WERI-Rb-1 (cell line): ENCODE results near the gene EML1.

ENCODE experiments used
- DNase-seq: peaks from one replicate; pipeline ENCODE4 v3.0.0-alpha.2; 2020
- H3K27ac ChIP-seq: fragments of 250-450 bp; sonication (Bioruptor Pico); 2 replicates; pipeline ENCODE4 v1.5.1; 2020; ENCODE audit warnings: mild to moderate bottlenecking, moderate library complexity
- H3K27me3 ChIP-seq: fragments of 250-450 bp; sonication (Bioruptor Pico); 2 replicates; pipeline ENCODE4 v1.5.1; 2021; ENCODE audit warnings: mild to moderate bottlenecking, low read depth, moderate library complexity; ENCODE audit not compliant: insufficient read depth, severe bottlenecking
- H3K36me3 ChIP-seq: fragments of 250-450 bp; sonication (Bioruptor Pico); 2 replicates; pipeline ENCODE4 v1.5.1; 2020; ENCODE audit warnings: mild to moderate bottlenecking, moderate library complexity
- H3K4me3 ChIP-seq: 2 replicates; pipeline ENCODE4 v1.5.1; 2011; ENCODE audit warnings: low read depth, mild to moderate bottlenecking, control low read depth, low read length
- H3K9me3 ChIP-seq: fragments of 250-450 bp; sonication (Bioruptor Pico); 2 replicates; pipeline ENCODE4 v1.5.1; 2021; ENCODE audit warnings: mild to moderate bottlenecking, moderate library complexity; ENCODE audit not compliant: severe bottlenecking
- TF ChIP-seq, protein P1 (sequence below): IDR thresholded peaks from 2 replicates; pipeline ENCODE4 v1.5.1; 2011; ENCODE audit warnings: low read depth, mild to moderate bottlenecking, control low read depth, inconsistent platforms, low read length

The EML1 gene

DNA sequence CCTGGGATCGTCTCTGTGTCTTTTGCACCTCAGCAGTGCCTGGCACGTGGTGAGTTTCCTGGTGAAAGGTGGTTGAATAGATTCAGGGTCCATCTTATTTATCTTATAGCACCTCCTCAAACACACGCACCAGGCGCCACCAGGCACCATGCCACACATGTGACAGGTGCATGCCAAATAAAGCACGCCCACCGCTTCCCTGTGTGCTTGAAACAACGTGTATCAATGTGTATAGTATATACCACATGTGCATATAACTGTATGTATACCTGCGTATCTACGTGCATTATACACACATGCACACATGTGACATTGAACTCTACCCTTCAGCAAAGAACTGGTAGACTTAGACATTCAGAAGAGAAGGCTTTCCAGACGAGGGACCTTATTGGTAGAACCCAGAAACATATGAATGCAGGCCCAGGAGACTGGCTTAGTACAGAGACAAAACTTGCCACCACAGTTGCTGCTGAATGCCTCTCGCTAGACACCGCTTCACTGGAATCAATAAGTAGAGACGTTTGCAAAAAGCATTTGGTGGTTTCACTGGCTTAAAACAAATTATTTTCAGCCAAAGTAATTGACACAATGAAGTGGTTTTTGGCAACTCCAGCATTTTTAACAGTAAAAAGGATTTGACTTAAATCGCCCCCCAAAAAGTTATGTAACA lies 10.0 kb downstream of the EML1 start:
- Histone ChIP-seq H3K9me3 (no peaks in the 10 kb centered on the region), H3K4me3 (no peak overlapping the region; the same call in 1 of the 2 replicates)
- no peak for DNase-seq

DNA sequence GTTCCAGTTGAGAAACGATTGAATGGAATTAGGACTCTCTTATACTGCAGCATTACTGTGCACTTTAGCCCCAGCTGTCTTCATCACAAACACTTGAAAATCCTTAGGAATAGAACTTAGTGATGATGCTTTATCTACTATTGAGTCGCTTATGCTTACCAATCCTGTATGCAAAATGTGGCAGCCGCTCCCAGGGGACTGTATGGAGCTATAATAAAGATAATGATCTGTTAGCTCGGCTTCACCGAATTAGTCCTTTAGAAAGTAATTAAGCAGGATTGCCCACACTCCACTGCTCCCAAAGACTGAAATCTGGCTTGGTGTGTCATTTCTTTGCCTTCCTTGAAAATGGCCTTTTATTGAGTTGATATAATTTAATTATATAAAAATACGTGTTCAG lies 10.6 kb downstream of the EML1 start:
- no peak overlapping the region for H3K4me3 ChIP-seq
- no peaks in the 10 kb centered on the region for H3K27me3 ChIP-seq
- DNase-seq, result peak; percentile 67
- no peaks in the 10 kb centered on the region for H3K36me3 ChIP-seq
- no peaks in the 10 kb centered on the region for H3K9me3 ChIP-seq
- H3K27ac ChIP-seq, result peak overlapping the region; percentile 77
- TF ChIP-seq, protein P1, sequence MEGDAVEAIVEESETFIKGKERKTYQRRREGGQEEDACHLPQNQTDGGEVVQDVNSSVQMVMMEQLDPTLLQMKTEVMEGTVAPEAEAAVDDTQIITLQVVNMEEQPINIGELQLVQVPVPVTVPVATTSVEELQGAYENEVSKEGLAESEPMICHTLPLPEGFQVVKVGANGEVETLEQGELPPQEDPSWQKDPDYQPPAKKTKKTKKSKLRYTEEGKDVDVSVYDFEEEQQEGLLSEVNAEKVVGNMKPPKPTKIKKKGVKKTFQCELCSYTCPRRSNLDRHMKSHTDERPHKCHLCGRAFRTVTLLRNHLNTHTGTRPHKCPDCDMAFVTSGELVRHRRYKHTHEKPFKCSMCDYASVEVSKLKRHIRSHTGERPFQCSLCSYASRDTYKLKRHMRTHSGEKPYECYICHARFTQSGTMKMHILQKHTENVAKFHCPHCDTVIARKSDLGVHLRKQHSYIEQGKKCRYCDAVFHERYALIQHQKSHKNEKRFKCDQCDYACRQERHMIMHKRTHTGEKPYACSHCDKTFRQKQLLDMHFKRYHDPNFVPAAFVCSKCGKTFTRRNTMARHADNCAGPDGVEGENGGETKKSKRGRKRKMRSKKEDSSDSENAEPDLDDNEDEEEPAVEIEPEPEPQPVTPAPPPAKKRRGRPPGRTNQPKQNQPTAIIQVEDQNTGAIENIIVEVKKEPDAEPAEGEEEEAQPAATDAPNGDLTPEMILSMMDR, result no peak

More for the DNA sequence above, 10.0 kb downstream of the EML1 start:
- TF ChIP-seq, protein P1, result no peak
- H3K36me3 ChIP-seq, result no peaks in the 10 kb centered on the region
- H3K27ac ChIP-seq, result peak overlapping the region; percentile 77
- H3K27me3 ChIP-seq, result no peaks in the 10 kb centered on the region

DNA sequence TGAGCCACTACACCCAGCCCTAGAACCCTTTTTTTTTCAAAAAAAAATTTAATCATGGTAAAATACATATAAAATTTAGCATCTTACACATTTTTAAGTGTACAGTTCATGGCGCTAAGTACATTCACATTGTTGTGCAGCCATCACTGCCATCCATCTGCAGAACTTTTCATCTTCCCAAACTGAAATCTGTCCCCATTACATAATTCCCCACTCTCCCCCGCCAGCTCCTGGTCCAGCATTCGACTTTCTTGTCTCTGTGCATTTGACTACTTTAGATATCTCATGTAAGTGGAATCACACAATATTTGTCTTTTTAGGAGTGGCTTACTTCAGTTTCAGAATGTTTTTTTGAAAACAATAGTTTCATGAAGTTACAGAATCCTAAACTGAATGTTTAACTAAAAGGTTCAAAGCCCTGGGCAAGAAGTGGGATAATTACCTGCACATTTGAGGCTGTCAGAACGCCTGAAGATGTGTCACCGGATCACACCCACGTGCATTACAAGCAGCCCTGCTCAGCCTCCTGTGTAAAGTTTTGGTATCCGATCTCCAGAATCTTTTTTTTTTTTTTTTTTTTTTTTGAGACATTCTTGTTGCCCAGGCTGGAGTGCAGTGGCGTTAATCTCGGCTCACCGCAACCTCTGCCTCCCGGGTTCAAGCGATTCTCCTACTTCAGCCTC lies 12.7 kb downstream of the EML1 start:
- no peak for DNase-seq
- Histone ChIP-seq H3K4me3 (no peak overlapping the region), H3K27ac (no peak overlapping the region), H3K27me3 (no peaks in the 10 kb centered on the region), H3K9me3 (no peaks in the 10 kb centered on the region), H3K36me3 (peaks cover 8% of the 10 kb centered on the region; the same call in 1 of the 2 replicates)
- TF ChIP-seq, protein P1, result no peak

DNA sequence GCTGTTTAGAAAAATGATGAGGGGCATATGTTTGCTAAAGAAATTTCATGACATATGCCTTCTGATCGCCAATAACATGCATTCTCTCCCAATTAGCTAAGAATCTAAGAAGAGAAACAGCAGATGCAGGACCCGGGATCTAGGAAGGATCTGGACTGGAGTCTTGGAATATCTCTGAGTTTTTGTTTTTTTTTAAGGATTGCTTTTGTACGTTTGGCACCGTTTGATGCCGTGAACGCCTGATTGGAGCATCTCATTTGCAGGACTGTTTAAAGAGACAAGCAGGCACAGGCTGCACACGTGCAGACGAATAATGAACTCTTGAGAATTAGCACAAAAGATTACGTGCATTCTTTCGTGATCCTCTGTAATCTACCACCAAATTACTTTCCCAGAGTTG lies 13.6 kb downstream of the EML1 start:
- Histone ChIP-seq H3K27ac (no peak overlapping the region), H3K27me3 (no peaks in the 10 kb centered on the region), H3K4me3 (no peak overlapping the region), H3K9me3 (no peaks in the 10 kb centered on the region), H3K36me3 (peaks cover 8% of the 10 kb centered on the region; the same call in 1 of the 2 replicates)
- DNase-seq, result no peak
- TF ChIP-seq, protein P1, result no peak

DNA sequence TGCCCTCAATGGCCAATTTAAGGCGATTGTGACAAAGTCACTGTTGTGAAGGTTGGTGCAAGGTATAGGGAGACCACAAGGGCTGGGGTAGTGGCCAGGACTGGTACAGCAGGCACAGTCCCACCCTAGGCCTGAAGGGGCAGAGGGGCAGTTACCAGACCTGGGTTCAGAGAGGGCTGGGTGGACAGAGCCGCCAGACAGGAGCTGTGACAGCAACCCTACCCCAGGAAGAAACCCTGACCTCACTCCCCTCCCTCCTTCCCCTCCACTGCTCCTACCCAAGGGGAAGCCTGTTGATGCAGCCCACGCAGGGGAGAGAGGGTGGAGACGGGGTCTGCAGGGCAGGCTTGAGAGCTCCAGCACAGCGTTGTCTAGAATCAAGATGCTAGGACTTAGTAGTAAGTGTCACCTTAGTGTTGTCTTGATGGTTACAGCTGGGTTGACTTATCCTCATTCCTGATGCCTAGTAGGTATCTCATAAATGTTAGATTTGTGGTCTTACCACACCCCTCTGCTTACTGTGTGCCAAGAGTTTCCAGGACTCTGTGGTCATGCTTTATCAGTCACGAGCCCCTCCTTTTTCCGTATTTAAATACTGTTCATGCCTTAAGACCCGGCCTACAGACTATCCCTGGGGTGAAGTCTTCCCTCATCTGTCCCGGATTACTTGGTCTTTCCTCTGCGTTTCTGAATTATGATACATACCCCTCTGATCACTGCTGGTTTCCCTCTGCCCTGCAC lies 14.4 kb downstream of the EML1 start:
- DNase-seq, result no peak
- peaks cover 8% of the 10 kb centered on the region; the same call in 1 of the 2 replicates for H3K36me3 ChIP-seq
- H3K27me3 ChIP-seq, result no peaks in the 10 kb centered on the region
- H3K27ac ChIP-seq, result no peak overlapping the region
- H3K4me3 ChIP-seq, result no peak overlapping the region
- no peaks in the 10 kb centered on the region for H3K9me3 ChIP-seq
- TF ChIP-seq, protein P1, result peak; percentile 38
